GM23338 (cell line): ENCODE results near the gene VAV3. TPM values are rescaled to one million over a fixed set of nuclear protein-coding genes. Genes with fewer than 3 reads are reported as not detected.

Experiments
- ATAC-seq: fragments of 200-7000 bp; cut with Tn5 transposase; 3 replicates; pipeline ENCODE4 v1.9.1; 2020
- DNase-seq: peaks from one replicate; pipeline ENCODE4 v3.0.0-alpha.2; 2015; ENCODE audit warnings: low spot score
- H2AFZ ChIP-seq: fragments of 200-600 bp; sonication (generic); 2 replicates; pipeline ENCODE4 v1.8.0; 2016; ENCODE audit warnings: antibody characterized with exemption, mild to moderate bottlenecking, moderate library complexity
- H3F3A ChIP-seq: fragments of 200-600 bp; sonication (generic); replicated peaks from 2 replicates; pipeline ENCODE4 v1.8.0; 2017; ENCODE audit warnings: antibody characterized with exemption, mixed run types, low read depth
- H3K27ac ChIP-seq: fragments of 200-600 bp; sonication (generic); 2 replicates; pipeline ENCODE4 v1.6.1; 2016; ENCODE audit warnings: low read depth
- H3K27me3 ChIP-seq: fragments of 200-600 bp; sonication (generic); 2 replicates; pipeline ENCODE4 v1.8.0; 2016; ENCODE audit warnings: mild to moderate bottlenecking, mixed run types, moderate library complexity; ENCODE audit not compliant: insufficient read depth
- H3K36me3 ChIP-seq: fragments of 200-600 bp; sonication (generic); 2 replicates; pipeline ENCODE4 v1.8.0; 2016; ENCODE audit warnings: mild to moderate bottlenecking; ENCODE audit not compliant: insufficient read depth
- H3K4me1 ChIP-seq: fragments of 200-600 bp; sonication (generic); 2 replicates; pipeline ENCODE4 v1.8.0; 2016; ENCODE audit warnings: mild to moderate bottlenecking, moderate library complexity; ENCODE audit not compliant: insufficient read depth
- H3K4me2 ChIP-seq: fragments of 200-600 bp; sonication (generic); 2 replicates; pipeline ENCODE4 v1.7.1; 2017; ENCODE audit warnings: mixed run types
- H3K4me3 ChIP-seq: fragments of 200-600 bp; sonication (generic); 2 replicates; pipeline ENCODE4 v1.6.1; 2016; ENCODE audit warnings: mixed run types
- H3K79me2 ChIP-seq: fragments of 200-600 bp; sonication (generic); replicated peaks from 2 replicates; pipeline ENCODE4 v1.8.0; 2017; ENCODE audit warnings: mild to moderate bottlenecking; ENCODE audit not compliant: insufficient read depth
- H3K9me2 ChIP-seq: fragments of 200-600 bp; sonication (generic); 2 replicates; pipeline ENCODE4 v1.8.0; 2017; ENCODE audit not compliant: insufficient read depth
- H4K20me1 ChIP-seq: fragments of 200-600 bp; sonication (generic); replicated peaks from 2 replicates; pipeline ENCODE4 v1.8.0; 2017; ENCODE audit warnings: mild to moderate bottlenecking; ENCODE audit not compliant: insufficient read depth
- H3K27ac Mint-ChIP-seq: 2 replicates; pipeline ENCODE4 v1.8.0; 2020; ENCODE audit warnings: inconsistent platforms, mild to moderate bottlenecking, moderate library complexity, mixed read lengths
- H3K27me3 Mint-ChIP-seq: 3 replicates; pipeline ENCODE4 v1.8.0; 2022; ENCODE audit warnings: low read depth, mild to moderate bottlenecking, moderate library complexity, mixed read lengths, inconsistent platforms; ENCODE audit not compliant: insufficient read depth, poor library complexity
- H3K36me3 Mint-ChIP-seq: 3 replicates; pipeline ENCODE4 v1.8.0; 2021; ENCODE audit warnings: low read depth, mild to moderate bottlenecking, inconsistent platforms, moderate library complexity, mixed read lengths
- H3K4me1 Mint-ChIP-seq: 3 replicates; pipeline ENCODE4 v1.8.0; 2020; ENCODE audit warnings: mild to moderate bottlenecking, inconsistent platforms, mixed read lengths
- H3K4me3 Mint-ChIP-seq: 3 replicates; pipeline ENCODE4 v1.8.0; 2021; ENCODE audit warnings: moderate library complexity, mild to moderate bottlenecking, inconsistent platforms, mixed read lengths
- H3K9me3 Mint-ChIP-seq: 3 replicates; pipeline ENCODE4 v1.8.0; 2020; ENCODE audit warnings: moderate library complexity, mild to moderate bottlenecking, inconsistent platforms, mixed read lengths
- CREB1 ChIP-seq: fragments of 250-450 bp; sonication (Bioruptor Pico); IDR thresholded peaks from 2 replicates; pipeline ENCODE4 v1.5.0; 2020; ENCODE audit warnings: low read depth, mild to moderate bottlenecking, moderate library complexity
- CTCF ChIP-seq, 2 experiments: fragments of 200-600 bp in 1 of 2; sonication (generic) in 1 of 2; conservative IDR thresholded peaks; 2 replicates each; pipeline versions ENCODE4 v1.5.1 to v1.6.1; 2016 to 2017; ENCODE audit warnings: antibody characterized with exemption in 2 of 2, low read depth in 2 of 2, mild to moderate bottlenecking in 2 of 2, moderate library complexity in 1 of 2
- ETS1 ChIP-seq: IDR thresholded peaks from 2 replicates; pipeline ENCODE4 v1.6.1; 2016; ENCODE audit warnings: antibody characterized with exemption
- EZH2 ChIP-seq: fragments of 200-600 bp; sonication (generic); IDR thresholded peaks from one replicate; pipeline ENCODE4 v1.8.0; 2017; ENCODE audit warnings: antibody characterized with exemption, mild to moderate bottlenecking, low read depth; ENCODE audit not compliant: unreplicated experiment
- NANOG ChIP-seq: IDR thresholded peaks from 2 replicates; pipeline ENCODE4 v1.6.1; 2016; ENCODE audit warnings: antibody characterized with exemption, borderline replicate concordance
- POLR2AphosphoS5 ChIP-seq: IDR thresholded peaks from 2 replicates; pipeline ENCODE4 v1.6.1; 2016; ENCODE audit warnings: antibody characterized with exemption, low read depth
- REST ChIP-seq: IDR thresholded peaks from one replicate; pipeline ENCODE4 v1.6.1; 2018; ENCODE audit warnings: antibody characterized with exemption; ENCODE audit not compliant: unreplicated experiment
- STAT1 ChIP-seq: IDR thresholded peaks from one replicate; pipeline ENCODE4 v1.6.1; 2016; ENCODE audit warnings: antibody characterized with exemption; ENCODE audit not compliant: unreplicated experiment
- ZNF114 ChIP-seq: fragments of 250-450 bp; sonication (Bioruptor Pico); IDR thresholded peaks from 2 replicates; pipeline ENCODE4 v1.5.0; 2020; ENCODE audit warnings: mild to moderate bottlenecking, moderate library complexity
- ZNF462 ChIP-seq: fragments of 250-450 bp; sonication (Bioruptor Pico); IDR thresholded peaks from 2 replicates; pipeline ENCODE4 v1.5.0; 2020; ENCODE audit warnings: mild to moderate bottlenecking, moderate library complexity
- polyA plus RNA-seq: library from polyadenylated mRNA; unstranded; fragments of >200 nt; fragmentation: Nextera tagmentation; extraction: Ambion mirVana; gene quantifications from 2 replicates; pipeline ENCODE4 v1.2.1, GENCODE V29; 2016
- total RNA-seq: library from RNA; depleted of rRNA; stranded (reverse); fragments of >200 nt; shearing (Covaris generic); gene quantifications from 2 replicates; pipeline ENCODE4 v1.2.3, GENCODE V29; 2014

VAV3 gene
- total and polyA plus RNA-seq, 2 experiments from 2014 or later = 3.0 to 11.3 TPM

- H4K20me1 ChIP-seq = no peaks in the 10 kb centered on the region
- no peak overlapping the region for H2AFZ ChIP-seq
- ATAC-seq (no peak), DNase-seq (no peak)
- Mint-ChIP-seq H3K4me1 (no peaks in the 10 kb centered on the region), H3K4me3 (no peak overlapping the region), H3K9me3 (no peaks in the 10 kb centered on the region; the same call in 2 of the 3 replicates), H3K36me3 (no peaks in the 10 kb centered on the region; the same call in 2 of the 3 replicates), H3K27ac (no peak overlapping the region), H3K27me3 (no peaks in the 10 kb centered on the region)
- H3K4me1 ChIP-seq = no peaks in the 10 kb centered on the region
- TF ChIP-seq CREB1 (no peak), ETS1 (no peak), CTCF (conservative IDR thresholded peaks at IDR 0.05; ENCODE audit: low read depth in 2 of 2) (no peak), EZH2 (no peak), STAT1 (no peak), NANOG (no peak), ZNF462 (CRISPR knock-in tag) (no peak), ZNF114 (CRISPR knock-in tag) (no peak), REST (no peak), POLR2AphosphoS5 (no peak)
- no peak overlapping the region for H3K4me3 ChIP-seq
- H3K27me3 ChIP-seq = no peaks in the 10 kb centered on the region
- no peaks in the 10 kb centered on the region for H3K36me3 ChIP-seq
- peaks cover 13% of the 10 kb centered on the region; the same call in 1 of the 2 replicates for H3K9me2 ChIP-seq
- H3F3A ChIP-seq = no peaks in the 10 kb centered on the region
- no peak overlapping the region for H3K27ac ChIP-seq
- no peak overlapping the region for H3K4me2 ChIP-seq
- H3K79me2 ChIP-seq = no peaks in the 10 kb centered on the region
These were observed 419.9 kb downstream of the VAV3 start for GRCh38 chr1:107545056-107545577.
